ENCODE data around the gene ANHX. TPM values are rescaled to one million over a fixed set of nuclear protein-coding genes. Genes with fewer than 3 reads are reported as not detected.
A peak's percentile ranks its signal among the peaks of the same experiment; 100 is the strongest.

The ANHX gene
- total RNA-seq, 2 experiments from 2014 or later: not detected

DNA sequence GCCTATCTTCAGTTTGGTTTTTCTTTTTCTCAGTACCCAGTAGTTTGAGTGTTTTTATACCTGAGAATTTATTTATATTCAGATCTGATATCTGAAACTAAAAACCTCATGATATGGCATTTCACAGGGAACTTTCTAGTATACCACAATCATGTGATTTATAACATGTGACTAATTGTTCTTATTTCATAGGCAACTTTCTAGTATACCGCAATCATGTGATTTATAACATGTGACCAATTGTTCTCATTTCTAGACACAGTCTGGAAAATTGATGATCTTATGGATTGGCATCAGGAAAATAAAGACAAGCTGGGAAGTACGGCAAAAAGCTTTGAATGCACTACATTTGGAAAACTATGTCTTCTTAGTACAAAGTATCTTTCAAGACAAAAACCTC, 33.8 kb downstream of the ANHX start:
- H3K4me1 Mint-ChIP-seq (ENCODE audit: low read depth): no peaks in the 10 kb centered on the region
- ChIA-PET CTCF (no interaction called here), POLR2A (no interaction called here)
- DNase-seq (no peak), ATAC-seq (no peak)
- H3K27me3 Mint-ChIP-seq (ENCODE audit: low read depth): no peaks in the 10 kb centered on the region
- H3K36me3 Mint-ChIP-seq (ENCODE audit: low read depth): peaks cover 65% of the 10 kb centered on the region
- no peak overlapping the region for H3K4me3 Mint-ChIP-seq
- H3K9me3 Mint-ChIP-seq (ENCODE audit: insufficient read depth): peaks cover 61% of the 10 kb centered on the region
- no peak overlapping the region for H3K27ac Mint-ChIP-seq

DNA sequence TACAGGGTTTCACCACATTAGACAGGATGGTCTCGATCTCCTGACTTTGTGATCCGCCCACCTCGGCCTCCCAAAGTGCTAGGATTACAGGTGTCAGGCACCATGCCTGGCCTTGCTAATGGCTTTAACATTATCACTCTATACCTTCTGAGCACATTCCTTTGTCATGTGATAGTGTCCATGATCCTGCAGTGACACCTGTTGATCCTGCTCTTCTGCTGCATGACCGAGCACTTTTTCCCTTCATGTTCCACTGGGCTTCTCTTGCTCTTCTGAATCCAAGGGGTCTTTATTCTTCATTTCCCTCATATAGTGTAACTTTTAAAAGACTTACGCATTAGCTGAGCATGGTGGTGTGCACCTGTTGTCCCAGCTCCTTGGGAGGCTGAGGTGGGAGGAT, 42.8 kb downstream of the ANHX start:
- Mint-ChIP-seq H3K27ac (no peak overlapping the region), H3K4me1 (ENCODE audit: low read depth) (no peaks in the 10 kb centered on the region), H3K36me3 (ENCODE audit: low read depth) (peaks cover 86% of the 10 kb centered on the region), H3K27me3 (ENCODE audit: low read depth) (no peaks in the 10 kb centered on the region), H3K9me3 (ENCODE audit: insufficient read depth) (peaks cover 61% of the 10 kb centered on the region), H3K4me3 (no peak overlapping the region)
- ChIA-PET POLR2A (no interaction called here), CTCF (no interaction called here)
- ATAC-seq: no peak
- DNase-seq: no peak

DNA sequence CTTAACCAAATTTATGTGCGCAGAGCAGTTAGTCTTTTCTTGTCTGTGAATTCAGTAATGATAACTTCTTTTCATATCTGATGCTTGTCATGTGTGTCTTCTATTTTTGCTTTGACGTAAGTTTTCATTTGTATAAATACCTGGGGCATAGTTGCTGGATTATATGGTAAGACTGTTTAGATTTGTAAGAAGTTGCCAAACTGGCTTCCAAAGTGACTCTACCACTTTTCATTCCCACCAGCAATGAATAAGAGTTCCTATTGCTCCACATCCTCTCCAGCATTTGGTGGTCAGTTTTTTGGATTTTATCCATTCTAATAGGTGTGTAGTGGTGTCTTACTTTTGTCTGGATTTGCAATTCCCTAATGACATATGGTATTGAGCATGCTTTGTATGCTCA, 45.5 kb downstream of the ANHX start:
- no peaks in the 10 kb centered on the region for H3K27me3 Mint-ChIP-seq (ENCODE audit: low read depth)
- H3K9me3 Mint-ChIP-seq (ENCODE audit: insufficient read depth): peaks cover 65% of the 10 kb centered on the region
- no peak overlapping the region for H3K27ac Mint-ChIP-seq
- ChIA-PET POLR2A (interaction anchor here (1.0 kb wide), 1 partner anchor 9 kb away, joined by 4 read pairs; the partner anchor contains the start of gene ZNF268), CTCF (interaction anchor here (1.0 kb wide), 1 partner anchor 286 kb away, joined by 3 read pairs; no protein-coding TSS in a partner anchor)
- no peaks in the 10 kb centered on the region for H3K4me1 Mint-ChIP-seq (ENCODE audit: low read depth)
- no peak for ATAC-seq
- no peak for DNase-seq
- H3K36me3 Mint-ChIP-seq (ENCODE audit: low read depth): peaks cover 99% of the 10 kb centered on the region
- H3K4me3 Mint-ChIP-seq: no peak overlapping the region

DNA sequence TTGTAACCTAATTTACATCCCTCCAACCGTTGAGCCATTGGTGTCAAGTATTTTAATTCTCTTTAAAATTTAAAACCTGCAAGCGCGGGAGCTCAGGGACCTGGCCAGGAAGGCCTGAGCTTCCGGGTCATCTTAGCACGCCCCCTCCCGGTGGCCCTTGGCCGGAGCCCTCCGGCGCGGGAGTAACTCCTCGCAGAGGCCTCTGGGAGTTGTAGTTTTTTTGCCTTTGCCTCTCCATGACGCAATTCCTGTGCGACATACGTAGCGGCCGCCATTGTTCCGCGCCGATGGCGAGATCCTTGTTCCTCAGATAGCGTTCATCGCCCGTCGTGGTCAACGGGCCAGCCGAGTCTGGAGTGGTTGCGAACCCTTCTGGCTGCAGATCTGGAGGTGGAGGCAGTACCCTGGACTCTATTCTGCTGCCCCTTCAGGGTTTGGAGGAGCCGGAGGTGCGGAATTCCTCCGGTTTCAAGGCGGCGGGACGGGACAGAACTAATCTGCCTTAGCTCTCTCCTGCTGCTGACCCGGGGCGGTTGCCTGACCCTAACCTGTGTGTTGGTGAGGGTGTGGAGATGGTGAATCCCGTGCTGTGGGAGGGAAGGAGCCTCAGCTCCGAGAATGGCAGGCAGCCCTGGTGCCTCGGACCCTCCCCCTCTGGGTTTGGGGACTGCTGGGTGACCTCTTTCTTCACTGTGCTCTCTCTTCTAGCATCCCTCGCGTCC, 54.3 kb downstream of the ANHX start, which contains the start of gene ZNF268:
ZNF268 (plus strand) TSS at position 258 of the 722 bp plus-strand sequence. CDS start 503 bp downstream, outside the sequence.
- peak within 1 kb of the TSS; percentile 93 for H3K27ac Mint-ChIP-seq
- peaks cover 66% of the 10 kb centered on the region for H3K36me3 Mint-ChIP-seq (ENCODE audit: low read depth)
- peak; percentile 92 for ATAC-seq
- peak within 1 kb of the TSS; percentile 92 for H3K4me3 Mint-ChIP-seq
- ChIA-PET POLR2A (interaction anchor here (0.7 to 2.0 kb wide), 6 partner anchors 9 to 225 kb away, joined by 3 to 6 read pairs (median 4); partner anchors contain the start of genes ZNF10, ZNF26, ZNF605 and ZNF891), CTCF (interaction anchor here (0.7 to 1.7 kb wide), 7 partner anchors 24 to 194 kb away, joined by 3 to 6 read pairs (median 4); no protein-coding TSS in a partner anchor)
- peaks cover 15% of the 10 kb centered on the region for H3K4me1 Mint-ChIP-seq (ENCODE audit: low read depth)
- peak; percentile 95 for DNase-seq
- no peaks in the 10 kb centered on the region for H3K27me3 Mint-ChIP-seq (ENCODE audit: low read depth)
- H3K9me3 Mint-ChIP-seq (ENCODE audit: insufficient read depth): peaks cover 25% of the 10 kb centered on the region

DNA sequence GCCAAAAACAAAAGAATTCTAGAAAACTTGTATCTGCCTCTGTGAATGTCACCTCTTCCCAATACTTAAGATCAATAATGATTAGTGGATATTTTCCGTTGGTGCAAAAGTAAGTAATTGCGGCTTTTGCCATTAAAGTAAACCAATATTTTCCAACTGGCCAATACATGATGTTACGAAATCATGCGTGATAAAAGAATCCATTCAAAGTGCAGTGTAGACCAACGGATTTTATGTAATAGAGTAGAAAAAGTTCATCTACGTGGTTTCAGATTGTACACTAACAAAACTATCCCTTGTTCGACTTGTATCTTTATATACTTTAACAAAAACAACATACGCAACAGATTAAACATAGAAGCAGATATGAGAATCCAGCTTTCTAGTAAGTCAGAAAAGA, 55.0 kb downstream of the ANHX start:
- peaks cover 15% of the 10 kb centered on the region for H3K4me1 Mint-ChIP-seq (ENCODE audit: low read depth)
- ATAC-seq (no peak), DNase-seq (no peak)
- no peaks in the 10 kb centered on the region for H3K27me3 Mint-ChIP-seq (ENCODE audit: low read depth)
- H3K36me3 Mint-ChIP-seq (ENCODE audit: low read depth): peaks cover 59% of the 10 kb centered on the region
- no peak overlapping the region for H3K27ac Mint-ChIP-seq
- H3K9me3 Mint-ChIP-seq (ENCODE audit: insufficient read depth): peaks cover 32% of the 10 kb centered on the region
- ChIA-PET CTCF (interaction anchor here (0.7 to 1.7 kb wide), 7 partner anchors 23 to 194 kb away, joined by 3 to 6 read pairs (median 4); no protein-coding TSS in a partner anchor), POLR2A (interaction anchor here (0.7 to 1.4 kb wide), 4 partner anchors 50 to 225 kb away, joined by 3 to 6 read pairs (median 5); partner anchors contain the start of genes ZNF10, ZNF26, ZNF605 and ZNF891)
- H3K4me3 Mint-ChIP-seq: peak overlapping the region; percentile 20

DNA sequence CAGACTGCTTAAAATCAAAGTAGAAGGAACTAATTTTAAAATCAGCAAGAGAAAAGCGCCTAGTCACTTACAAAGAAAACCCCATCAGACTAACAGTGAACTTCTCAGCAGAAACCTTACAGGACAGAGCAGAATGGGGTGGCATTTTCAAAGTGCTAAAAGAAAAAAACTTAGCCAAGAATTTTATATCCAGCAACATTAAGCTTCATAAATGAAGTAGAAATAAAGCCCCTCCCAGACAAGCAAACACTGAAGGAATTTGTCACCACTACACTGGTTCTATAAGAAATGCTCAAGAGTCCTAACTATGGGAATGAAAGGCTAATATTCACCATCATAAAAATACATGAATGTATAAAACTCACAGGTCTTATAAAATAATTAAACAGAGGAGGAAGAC, 60.8 kb downstream of the ANHX start:
- Mint-ChIP-seq H3K9me3 (ENCODE audit: insufficient read depth) (peaks cover 51% of the 10 kb centered on the region), H3K4me3 (no peak overlapping the region), H3K27ac (no peak overlapping the region), H3K27me3 (ENCODE audit: low read depth) (no peaks in the 10 kb centered on the region), H3K4me1 (ENCODE audit: low read depth) (no peaks in the 10 kb centered on the region), H3K36me3 (ENCODE audit: low read depth) (peaks cover 10% of the 10 kb centered on the region)
- ATAC-seq (no peak), DNase-seq (no peak)
- ChIA-PET POLR2A (no interaction called here), CTCF (no interaction called here)

DNA sequence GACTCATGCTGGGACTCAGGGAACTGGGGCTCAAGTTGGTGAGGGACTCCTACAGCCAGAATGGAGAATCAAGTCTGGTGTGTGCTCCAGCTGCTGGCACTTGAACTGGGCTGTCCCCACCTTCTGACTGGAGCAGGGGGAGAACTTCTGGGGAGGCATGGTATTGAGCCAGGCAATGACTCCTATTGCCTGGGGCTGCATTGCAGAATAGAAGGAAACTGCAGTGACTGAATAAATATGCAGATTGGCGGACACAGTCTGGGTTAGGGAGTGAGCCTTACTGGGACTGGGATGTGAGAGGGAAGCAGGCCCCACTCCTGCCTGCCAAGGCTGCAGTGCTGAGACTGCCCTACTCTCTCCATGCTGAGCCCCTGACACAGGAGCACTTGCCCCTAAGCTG, 63.2 kb downstream of the ANHX start:
- Mint-ChIP-seq H3K4me3 (no peak overlapping the region), H3K27me3 (ENCODE audit: low read depth) (no peaks in the 10 kb centered on the region), H3K9me3 (ENCODE audit: insufficient read depth) (peaks cover 50% of the 10 kb centered on the region), H3K36me3 (ENCODE audit: low read depth) (peaks cover 2% of the 10 kb centered on the region), H3K4me1 (ENCODE audit: low read depth) (no peaks in the 10 kb centered on the region), H3K27ac (no peak overlapping the region)
- no peak for DNase-seq
- ChIA-PET CTCF (no interaction called here), POLR2A (no interaction called here)
- no peak for ATAC-seq

Other genes with a start within 250 kb of the ANHX start
- 10 to 100 TPM; 19.5 to 20.8 TPM for gene ZNF26, start 249.5 kb downstream of the ANHX start, total RNA-seq
- 10 to 100 TPM; 27.2 to 28.7 TPM for gene ZNF84, start 198.4 kb downstream of the ANHX start, total RNA-seq
- gene ZNF140, start 155.0 kb downstream of the ANHX start, total RNA-seq: 10 to 100 TPM; 14.1 to 17.1 TPM
- gene ZNF891, start 105.6 kb downstream of the ANHX start, total RNA-seq: 1 to 10 TPM; 1.9 to 2.3 TPM
- 1 to 10 TPM; 8.1 to 8.5 TPM for gene ZNF10, start 105.2 kb downstream of the ANHX start, total RNA-seq
- 10 to 100 TPM; 18.0 to 19.6 TPM for gene ZNF268, start 54.4 kb downstream of the ANHX start, total RNA-seq